CD8-positive, alpha-beta memory T cell (primary cell): ENCODE measurements around the gene LGALSL. TPM values are rescaled to one million over a fixed set of nuclear protein-coding genes. Genes with fewer than 3 reads are reported as not detected.

Source experiments
- CTCF ChIA-PET: fragments of 350-600 bp; sonication (Branson Sonifier 250); formaldehyde crosslinking; loops from one replicate; lab custom pipeline; 2021; ENCODE audit warnings: antibody characterized with exemption; lab: Charles Lee
- POLR2A ChIA-PET: fragments of 350-600 bp; sonication (Branson Sonifier 250); formaldehyde crosslinking; loops from one replicate; lab custom pipeline; 2021; ENCODE audit warnings: antibody characterized with exemption; lab: Charles Lee
- DNase-seq, 5 donors: peaks; one replicate each; pipeline versions ENCODE4 v3.0.0 to v3.0.0-alpha.2; 2020 to 2022; ENCODE audit warnings: mixed read lengths in 1 of 5
- H3K27ac ChIP-seq: one replicate; pipeline ENCODE4 v1.7.0; 2013; ENCODE audit warnings: low read depth, mild to moderate bottlenecking, low read length, moderate library complexity
- H3K27me3 ChIP-seq: 2 replicates; pipeline ENCODE4 v1.7.0; 2013; ENCODE audit warnings: low read length, mild to moderate bottlenecking; ENCODE audit not compliant: insufficient read depth, poor library complexity, severe bottlenecking
- H3K36me3 ChIP-seq: 2 replicates; pipeline ENCODE4 v1.7.0; 2013; ENCODE audit warnings: mild to moderate bottlenecking, low read length, moderate library complexity; ENCODE audit not compliant: insufficient read depth
- H3K4me1 ChIP-seq: 2 replicates; pipeline ENCODE4 v1.7.0; 2013; ENCODE audit warnings: mild to moderate bottlenecking, low read length, moderate library complexity; ENCODE audit not compliant: insufficient read depth
- H3K4me3 ChIP-seq: 2 replicates; pipeline ENCODE4 v1.7.0; 2013; ENCODE audit warnings: mild to moderate bottlenecking, low read length
- H3K9me3 ChIP-seq: 2 replicates; pipeline ENCODE4 v1.7.0; 2013; ENCODE audit warnings: mild to moderate bottlenecking, low read length
- H3K27ac Mint-ChIP-seq, 8 donors: one replicate each; pipeline ENCODE4 v1.8.0; 2020 to 2021; ENCODE audit warnings: mixed read lengths in 8 of 8, mild to moderate bottlenecking in 6 of 8, inconsistent platforms in 3 of 8, moderate library complexity in 3 of 8
- H3K27me3 Mint-ChIP-seq, 2 donors: one replicate each; pipeline ENCODE4 v1.8.0; 2020 to 2021; ENCODE audit warnings: mixed read lengths in 2 of 2, mild to moderate bottlenecking in 1 of 2, moderate library complexity in 1 of 2
- H3K36me3 Mint-ChIP-seq, 3 donors: one replicate each; pipeline ENCODE4 v1.8.0; 2020 to 2021; ENCODE audit warnings: mixed read lengths in 3 of 3, inconsistent platforms in 1 of 3, mild to moderate bottlenecking in 1 of 3
- H3K4me1 Mint-ChIP-seq, 3 donors: one replicate each; pipeline ENCODE4 v1.8.0; 2020 to 2021; ENCODE audit warnings: mixed read lengths in 3 of 3, inconsistent platforms in 1 of 3, mild to moderate bottlenecking in 1 of 3
- H3K4me3 Mint-ChIP-seq, 7 donors: one replicate each; pipeline ENCODE4 v1.8.0; 2020 to 2021; ENCODE audit warnings: mixed read lengths in 7 of 7, mild to moderate bottlenecking in 6 of 7, moderate library complexity in 4 of 7, inconsistent platforms in 2 of 7
- H3K9me3 Mint-ChIP-seq, 5 donors: one replicate each; pipeline ENCODE4 v1.8.0; 2020 to 2022; ENCODE audit warnings: mixed read lengths in 5 of 5, mild to moderate bottlenecking in 3 of 5, moderate library complexity in 2 of 5, inconsistent platforms in 1 of 5
- polyA plus RNA-seq: library from polyadenylated mRNA; unstranded; fragments of 300-500 nt; fragmentation: Illumina TruSeq; gene quantifications from one replicate; pipeline ENCODE4 v1.2.3, GENCODE V29; 2021
- total RNA-seq, 2 experiments: library from RNA; stranded (reverse); gene quantifications; one replicate each; pipeline ENCODE4 v1.2.3, GENCODE V29; 2021

LGALSL gene
- total RNA-seq = under 1 TPM; 0.84 to 0.98 TPM
- polyA plus RNA-seq = 0.72 TPM

DNA sequence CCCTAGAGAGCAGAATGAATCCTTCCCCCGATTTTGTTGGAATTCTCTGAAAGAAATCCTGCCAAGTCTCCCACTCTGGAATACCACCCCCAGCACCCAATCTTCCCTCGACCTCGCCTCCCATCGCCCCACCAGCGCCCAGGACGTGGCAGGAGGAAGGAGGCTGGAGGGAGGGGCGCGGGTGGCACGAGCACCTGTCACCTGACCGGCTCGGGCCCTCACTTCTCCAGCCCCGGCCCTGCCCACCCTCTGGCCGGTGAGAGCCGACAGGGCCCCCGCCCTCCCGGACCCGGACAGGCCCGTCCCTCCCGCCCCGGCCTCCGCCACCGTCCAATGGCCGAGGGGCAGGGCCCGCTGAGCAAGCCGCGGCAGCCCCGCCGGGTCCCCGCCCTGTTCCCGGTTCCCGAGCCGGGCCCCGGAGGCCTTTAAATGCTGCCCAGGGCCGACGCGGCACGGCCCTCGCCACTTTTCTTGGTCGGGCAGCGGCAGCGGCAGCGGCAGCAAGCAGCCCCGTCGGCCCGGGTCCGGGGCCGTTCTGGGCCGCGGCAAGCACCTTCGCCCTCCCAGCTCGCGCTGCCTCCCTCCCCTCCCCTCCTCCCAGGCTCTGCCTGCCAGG, at the start of gene LGALSL:
TSS of gene LGALSL (plus strand) at position 393 of the 616 bp plus-strand sequence. CDS start 384 bp downstream, outside the sequence.
- H3K9me3 Mint-ChIP-seq = no peaks in the 10 kb centered on the region
- no peaks in the 10 kb centered on the region for H3K27me3 ChIP-seq
- peaks cover 10 to 48% of the 10 kb centered on the region in 2 donors for H3K27me3 Mint-ChIP-seq
- H3K4me1 Mint-ChIP-seq = peaks cover 7 to 15% (median 13%) of the 10 kb centered on the region in 3 donors
- H3K36me3 Mint-ChIP-seq = peaks cover 0 to 1% (median 0%) of the 10 kb centered on the region in 3 donors
- POLR2A ChIA-PET = no interaction called here
- peak within 1 kb of the TSS in 4 of 8 donors; percentile 68 to 96 (median 75) for H3K27ac Mint-ChIP-seq
- no peaks in the 10 kb centered on the region for H3K36me3 ChIP-seq
- H3K4me1 ChIP-seq = no peaks in the 10 kb centered on the region
- H3K27ac ChIP-seq = no peak within 1 kb of the TSS
- DNase-seq = peak in 3 of 5 donors; percentile 6 to 44 (median 22)
- H3K4me3 Mint-ChIP-seq = peak within 1 kb of the TSS; percentile 80 to 93 (median 88)
- no peaks in the 10 kb centered on the region for H3K9me3 ChIP-seq
- CTCF ChIA-PET = no interaction called here
- H3K4me3 ChIP-seq = peak within 1 kb of the TSS; percentile 20

DNA sequence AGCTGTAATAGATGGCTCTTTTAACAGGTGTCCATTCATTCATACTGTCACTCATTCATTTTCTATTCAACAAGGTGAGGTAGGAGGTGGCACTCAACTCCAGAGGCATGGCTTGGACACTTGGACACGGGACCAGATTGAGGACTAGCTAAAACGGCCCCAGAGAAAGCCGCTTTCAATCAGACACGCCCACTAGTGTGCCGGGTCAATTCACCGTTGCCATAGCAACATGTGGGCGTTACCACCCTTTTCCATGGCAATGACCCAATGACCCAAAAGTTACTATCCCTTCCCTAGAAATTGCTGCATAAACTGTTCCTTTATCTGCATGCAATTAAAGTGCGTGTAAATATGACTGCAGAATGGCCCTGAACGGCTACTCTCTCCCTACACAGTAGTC, 49.2 kb upstream of the LGALSL start:
- Mint-ChIP-seq H3K36me3 (no peaks in the 10 kb centered on the region), H3K27ac (no peak overlapping the region), H3K9me3 (no peaks in the 10 kb centered on the region), H3K4me1 (no peaks in the 10 kb centered on the region), H3K4me3 (no peak overlapping the region), H3K27me3 (peaks cover 4 to 23% of the 10 kb centered on the region in 2 donors)
- CTCF ChIA-PET = no interaction called here
- no peaks in the 10 kb centered on the region for H3K4me1 ChIP-seq
- no peaks in the 10 kb centered on the region for H3K9me3 ChIP-seq
- no peak overlapping the region for H3K4me3 ChIP-seq
- POLR2A ChIA-PET = no interaction called here
- no peaks in the 10 kb centered on the region for H3K27me3 ChIP-seq
- H3K36me3 ChIP-seq = no peaks in the 10 kb centered on the region
- DNase-seq = no peak
- no peak overlapping the region for H3K27ac ChIP-seq

DNA sequence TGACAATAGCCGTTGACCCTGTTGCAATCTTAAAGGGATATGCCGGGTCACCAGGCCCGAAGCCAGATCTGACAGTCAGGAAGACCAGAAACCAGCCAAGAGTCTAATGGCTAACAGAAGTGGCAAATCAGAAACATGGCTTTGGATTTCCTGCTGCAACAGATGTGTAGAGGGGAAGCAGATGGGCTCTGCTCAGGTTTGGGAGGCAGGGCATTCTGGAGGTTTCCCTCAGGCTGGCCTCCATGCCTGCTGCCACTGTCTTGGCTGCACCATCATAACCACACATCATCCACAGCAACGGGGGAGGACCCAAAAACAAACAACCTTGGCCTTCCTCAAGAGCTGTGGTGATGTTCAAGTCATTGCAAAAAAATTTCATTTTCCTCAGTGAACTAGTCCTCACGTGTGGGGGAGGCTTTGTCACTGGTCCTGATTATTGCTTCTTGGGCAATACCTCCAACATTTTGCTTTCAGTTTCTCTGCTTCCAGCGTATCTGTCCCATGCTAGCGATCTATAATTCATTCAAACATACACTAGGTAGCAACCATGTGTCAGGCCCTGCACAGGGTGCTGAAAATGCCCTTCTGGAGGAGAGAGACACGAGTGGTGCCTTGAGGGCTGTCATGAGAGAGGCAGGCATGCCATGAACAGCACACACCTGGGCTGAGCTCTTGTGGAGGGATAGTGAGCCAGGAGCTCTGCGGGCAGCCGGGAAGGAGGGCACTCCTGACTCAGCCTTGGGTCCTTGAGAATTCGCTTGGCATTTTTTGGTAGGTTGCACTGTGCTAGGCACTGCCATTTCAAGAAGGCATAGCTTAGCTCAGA, 48.2 kb upstream of the LGALSL start:
- H3K9me3 Mint-ChIP-seq = no peaks in the 10 kb centered on the region
- ChIA-PET CTCF (interaction anchor here (0.8 kb wide), 1 partner anchor 75 kb away, joined by 3 read pairs; no protein-coding TSS in a partner anchor), POLR2A (no interaction called here)
- no peaks in the 10 kb centered on the region for H3K9me3 ChIP-seq
- H3K27ac Mint-ChIP-seq = peak overlapping the region in 1 of 8 donors; percentile 56
- H3K36me3 Mint-ChIP-seq = no peaks in the 10 kb centered on the region
- no peaks in the 10 kb centered on the region for H3K4me1 Mint-ChIP-seq
- H3K4me1 ChIP-seq = no peaks in the 10 kb centered on the region
- H3K36me3 ChIP-seq = no peaks in the 10 kb centered on the region
- H3K27me3 ChIP-seq = no peaks in the 10 kb centered on the region
- DNase-seq = no peak
- peaks cover 4 to 19% of the 10 kb centered on the region in 2 donors for H3K27me3 Mint-ChIP-seq
- H3K27ac ChIP-seq = no peak overlapping the region
- H3K4me3 ChIP-seq = no peak overlapping the region
- no peak overlapping the region for H3K4me3 Mint-ChIP-seq

DNA sequence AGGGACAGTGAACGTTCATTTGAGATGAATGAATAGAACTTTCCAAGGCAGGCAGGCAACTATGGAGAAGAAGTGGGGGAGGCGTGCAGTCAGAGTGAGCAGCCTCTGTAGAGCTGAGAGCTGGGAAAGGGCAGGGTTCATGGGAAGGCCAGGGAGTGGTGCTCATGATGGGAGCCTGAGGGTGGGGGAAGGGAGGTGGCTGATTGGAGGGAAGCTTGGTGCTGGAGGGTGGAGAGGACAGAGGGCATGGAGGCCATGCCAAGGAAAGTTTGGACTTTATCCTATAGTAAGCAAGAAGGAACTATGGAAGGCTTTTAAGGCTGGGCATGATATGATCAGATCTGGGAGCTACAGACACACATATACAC, 47.6 kb upstream of the LGALSL start:
- no peaks in the 10 kb centered on the region for H3K4me1 Mint-ChIP-seq
- POLR2A ChIA-PET = no interaction called here

DNA sequence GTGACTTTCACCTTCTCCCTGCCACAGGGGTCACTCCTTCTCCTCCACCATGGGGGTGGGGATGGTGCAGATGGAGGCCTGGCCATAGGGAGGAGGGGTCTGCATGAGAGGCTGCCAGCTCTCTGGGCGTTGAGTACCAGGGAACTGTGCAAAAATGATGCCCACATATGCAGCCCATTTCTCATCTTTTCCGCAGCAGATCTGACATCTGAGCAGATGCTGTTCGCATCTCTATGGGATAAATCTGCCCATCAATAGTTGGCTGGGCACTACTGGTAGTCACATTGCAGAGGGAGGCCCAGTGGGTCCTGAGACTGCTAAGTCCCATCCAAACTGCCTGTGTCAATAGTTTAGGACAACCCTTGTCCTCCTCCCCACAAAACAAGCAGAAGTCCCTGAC, 45.9 kb upstream of the LGALSL start:
- Mint-ChIP-seq H3K27me3 (peaks cover 3 to 15% of the 10 kb centered on the region in 2 donors), H3K9me3 (no peaks in the 10 kb centered on the region), H3K4me3 (no peak overlapping the region), H3K36me3 (no peaks in the 10 kb centered on the region), H3K27ac (no peak overlapping the region), H3K4me1 (no peaks in the 10 kb centered on the region)
- no peak overlapping the region for H3K4me3 ChIP-seq
- H3K27me3 ChIP-seq = no peaks in the 10 kb centered on the region
- H3K36me3 ChIP-seq = no peaks in the 10 kb centered on the region
- no peak for DNase-seq
- CTCF ChIA-PET = no interaction called here
- no peaks in the 10 kb centered on the region for H3K9me3 ChIP-seq
- POLR2A ChIA-PET = no interaction called here
- H3K4me1 ChIP-seq = no peaks in the 10 kb centered on the region
- H3K27ac ChIP-seq = no peak overlapping the region

More for the DNA sequence above, 47.6 kb upstream of the LGALSL start:
- H3K27me3 Mint-ChIP-seq = peaks cover 4 to 15% of the 10 kb centered on the region in 2 donors
- Histone ChIP-seq H3K36me3 (no peaks in the 10 kb centered on the region), H3K27me3 (no peaks in the 10 kb centered on the region), H3K4me1 (no peaks in the 10 kb centered on the region), H3K9me3 (no peaks in the 10 kb centered on the region), H3K27ac (no peak overlapping the region), H3K4me3 (no peak overlapping the region)
- peak overlapping the region in 1 of 8 donors; percentile 56 for H3K27ac Mint-ChIP-seq
- CTCF ChIA-PET = interaction anchor here (0.8 kb wide), 1 partner anchor 76 kb away, joined by 3 read pairs; no protein-coding TSS in a partner anchor
- H3K36me3 Mint-ChIP-seq = no peaks in the 10 kb centered on the region
- DNase-seq = no peak
- no peak overlapping the region for H3K4me3 Mint-ChIP-seq
- no peaks in the 10 kb centered on the region for H3K9me3 Mint-ChIP-seq

DNA sequence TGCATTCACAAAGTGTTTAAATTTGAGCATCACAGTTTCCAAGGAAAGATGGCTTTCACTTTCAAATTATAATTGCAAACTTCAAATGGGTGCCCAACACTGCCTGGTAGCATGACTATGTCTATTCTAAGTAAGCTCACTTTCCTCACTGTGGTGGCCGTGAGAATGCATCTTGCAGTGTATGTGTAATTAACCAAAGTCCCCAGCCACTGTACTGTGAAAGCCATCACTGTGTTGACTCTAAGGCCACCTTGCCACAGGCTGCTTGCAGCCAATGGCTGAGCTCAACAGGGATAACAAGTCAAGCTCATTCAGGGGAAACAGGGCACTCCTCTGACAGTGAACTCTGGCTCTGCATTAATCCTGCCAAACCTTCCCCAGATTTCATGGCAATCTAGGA, 43.3 kb upstream of the LGALSL start:
- no peaks in the 10 kb centered on the region for H3K4me1 ChIP-seq
- Mint-ChIP-seq H3K4me3 (no peak overlapping the region), H3K27ac (no peak overlapping the region), H3K27me3 (peaks cover 5 to 22% of the 10 kb centered on the region in 2 donors), H3K4me1 (no peaks in the 10 kb centered on the region), H3K9me3 (no peaks in the 10 kb centered on the region), H3K36me3 (no peaks in the 10 kb centered on the region)
- CTCF ChIA-PET = no interaction called here
- POLR2A ChIA-PET = no interaction called here
- no peaks in the 10 kb centered on the region for H3K9me3 ChIP-seq
- DNase-seq = no peak
- no peak overlapping the region for H3K4me3 ChIP-seq
- H3K36me3 ChIP-seq = no peaks in the 10 kb centered on the region
- no peaks in the 10 kb centered on the region for H3K27me3 ChIP-seq
- H3K27ac ChIP-seq = no peak overlapping the region

DNA sequence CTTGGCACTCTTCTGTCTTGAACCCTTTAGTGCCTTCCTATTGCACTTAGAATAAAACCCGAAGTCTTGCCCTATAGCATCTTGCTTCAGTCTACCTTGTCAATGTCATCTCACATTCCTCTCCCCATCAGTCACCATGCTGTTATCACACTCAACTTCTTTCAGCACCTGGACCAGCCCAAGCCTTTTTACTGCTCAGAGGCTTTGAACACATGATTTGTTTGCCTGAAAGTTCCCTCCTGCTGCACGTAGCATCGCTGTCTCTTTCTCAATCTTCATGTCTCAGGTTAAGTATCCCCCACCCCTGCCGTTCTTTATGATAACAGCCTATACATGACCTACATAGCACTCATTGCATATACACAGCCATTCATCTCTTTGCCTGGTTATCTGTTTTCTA, 41.3 kb upstream of the LGALSL start:
- H3K36me3 ChIP-seq = no peaks in the 10 kb centered on the region
- H3K9me3 ChIP-seq = no peaks in the 10 kb centered on the region
- Mint-ChIP-seq H3K27me3 (peaks cover 1 to 10% of the 10 kb centered on the region in 2 donors), H3K27ac (no peak overlapping the region), H3K4me1 (no peaks in the 10 kb centered on the region), H3K4me3 (no peak overlapping the region), H3K9me3 (no peaks in the 10 kb centered on the region), H3K36me3 (no peaks in the 10 kb centered on the region)
- no peak for DNase-seq
- ChIA-PET CTCF (no interaction called here), POLR2A (no interaction called here)
- H3K4me3 ChIP-seq = no peak overlapping the region
- H3K27me3 ChIP-seq = no peaks in the 10 kb centered on the region
- no peaks in the 10 kb centered on the region for H3K4me1 ChIP-seq
- no peak overlapping the region for H3K27ac ChIP-seq

DNA sequence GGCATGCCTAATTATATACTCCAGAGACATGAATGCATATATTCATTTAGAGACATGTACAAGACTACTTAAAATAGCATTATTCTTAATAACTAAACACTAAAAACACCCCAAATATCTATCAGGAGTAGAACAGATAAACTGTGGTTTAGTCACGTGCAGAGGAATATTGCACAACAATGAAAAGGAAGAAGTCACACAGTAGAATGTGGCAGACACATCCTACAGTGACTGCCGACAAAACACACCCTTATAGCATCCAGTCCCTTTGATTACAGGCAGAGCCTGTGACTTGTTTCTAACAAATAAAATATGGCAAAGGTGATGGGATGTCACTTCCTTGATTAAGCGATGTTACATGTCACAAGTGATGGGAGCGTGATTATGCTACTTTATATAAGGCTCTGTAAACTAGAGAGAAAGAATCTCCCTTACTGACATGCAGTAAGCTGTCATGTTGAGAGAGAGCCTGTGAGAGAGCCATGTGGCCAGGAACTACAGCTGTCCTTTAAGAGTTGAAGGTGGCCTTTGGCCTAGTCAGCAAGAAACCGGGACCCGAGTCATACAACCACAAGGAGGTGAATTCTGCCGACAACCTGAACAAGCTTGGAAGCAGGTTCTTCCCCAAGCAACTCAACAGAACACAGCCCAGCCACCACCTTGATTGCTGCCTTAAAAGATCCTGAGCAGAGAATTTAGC, 39.1 kb upstream of the LGALSL start:
- H3K27me3 Mint-ChIP-seq = peaks cover 1 to 7% of the 10 kb centered on the region in 2 donors
- Histone ChIP-seq H3K27me3 (no peaks in the 10 kb centered on the region), H3K9me3 (no peaks in the 10 kb centered on the region), H3K36me3 (no peaks in the 10 kb centered on the region), H3K4me3 (no peak overlapping the region), H3K27ac (no peak overlapping the region), H3K4me1 (no peaks in the 10 kb centered on the region)
- H3K4me3 Mint-ChIP-seq = no peak overlapping the region
- ChIA-PET POLR2A (interaction anchor here (0.7 kb wide), 1 partner anchor 48 kb away, joined by 3 read pairs; no protein-coding TSS in a partner anchor), CTCF (no interaction called here)
- H3K9me3 Mint-ChIP-seq = no peaks in the 10 kb centered on the region
- no peak overlapping the region for H3K27ac Mint-ChIP-seq
- no peak for DNase-seq
- no peaks in the 10 kb centered on the region for H3K36me3 Mint-ChIP-seq
- H3K4me1 Mint-ChIP-seq = no peaks in the 10 kb centered on the region
